ENCODE results near the gene CTNND1. TPM values are rescaled to one million over a fixed set of nuclear protein-coding genes. Genes with fewer than 3 reads are reported as not detected.

CTNND1 gene
- total RNA-seq, 1 donor from 2014 or later = 181 TPM

GRCh38 chr11:57727185-57727584 is 34.4 kb upstream of the CTNND1 start:
- no peak for DNase-seq (ENCODE audit: extremely low spot score, unreplicated experiment)
- Mint-ChIP-seq H3K36me3 (ENCODE audit: unreplicated experiment) (peaks cover 3% of the 10 kb centered on the region), H3K4me3 (ENCODE audit: unreplicated experiment) (no peak overlapping the region), H3K27ac (ENCODE audit: unreplicated experiment) (no peak overlapping the region), H3K4me1 (ENCODE audit: unreplicated experiment) (no peaks in the 10 kb centered on the region), H3K9me3 (ENCODE audit: unreplicated experiment) (no peaks in the 10 kb centered on the region), H3K27me3 (ENCODE audit: unreplicated experiment) (no peaks in the 10 kb centered on the region)
- no peak for TF ChIP-seq CTCF (IDR thresholded peaks at IDR 0.05)

GRCh38 chr11:57728829-57729228 is 32.8 kb upstream of the CTNND1 start:
- no peak overlapping the region for H3K4me3 Mint-ChIP-seq (ENCODE audit: unreplicated experiment)

GRCh38 chr11:57729479-57729878 is 32.1 kb upstream of the CTNND1 start:
- H3K4me3 Mint-ChIP-seq (ENCODE audit: unreplicated experiment) = no peak overlapping the region
- H3K9me3 Mint-ChIP-seq (ENCODE audit: unreplicated experiment) = no peaks in the 10 kb centered on the region
- peaks cover 3% of the 10 kb centered on the region for H3K36me3 Mint-ChIP-seq (ENCODE audit: unreplicated experiment)
- no peaks in the 10 kb centered on the region for H3K4me1 Mint-ChIP-seq (ENCODE audit: unreplicated experiment)
- no peak for DNase-seq (ENCODE audit: extremely low spot score, unreplicated experiment)
- H3K27me3 Mint-ChIP-seq (ENCODE audit: unreplicated experiment) = no peaks in the 10 kb centered on the region
- no peak for TF ChIP-seq CTCF (IDR thresholded peaks at IDR 0.05)
- H3K27ac Mint-ChIP-seq (ENCODE audit: unreplicated experiment) = no peak overlapping the region

More at GRCh38 chr11:57728829-57729228, 32.8 kb upstream of the CTNND1 start:
- Mint-ChIP-seq H3K27ac (ENCODE audit: unreplicated experiment) (peak overlapping the region; percentile 9), H3K27me3 (ENCODE audit: unreplicated experiment) (no peaks in the 10 kb centered on the region), H3K36me3 (ENCODE audit: unreplicated experiment) (peaks cover 3% of the 10 kb centered on the region), H3K4me1 (ENCODE audit: unreplicated experiment) (no peaks in the 10 kb centered on the region), H3K9me3 (ENCODE audit: unreplicated experiment) (no peaks in the 10 kb centered on the region)
- TF ChIP-seq CTCF (IDR thresholded peaks at IDR 0.05) = no peak
- no peak for DNase-seq (ENCODE audit: extremely low spot score, unreplicated experiment)

- Mint-ChIP-seq H3K27ac (ENCODE audit: unreplicated experiment) (no peak overlapping the region), H3K4me3 (ENCODE audit: unreplicated experiment) (no peak overlapping the region), H3K27me3 (ENCODE audit: unreplicated experiment) (no peaks in the 10 kb centered on the region), H3K4me1 (ENCODE audit: unreplicated experiment) (no peaks in the 10 kb centered on the region), H3K36me3 (ENCODE audit: unreplicated experiment) (peaks cover 6% of the 10 kb centered on the region), H3K9me3 (ENCODE audit: unreplicated experiment) (no peaks in the 10 kb centered on the region)
- TF ChIP-seq CTCF (IDR thresholded peaks at IDR 0.05) = no peak
- DNase-seq (ENCODE audit: extremely low spot score, unreplicated experiment) = no peak
These were observed 28.9 kb upstream of the CTNND1 start for GRCh38 chr11:57732661-57733060.

- peaks cover 5% of the 10 kb centered on the region for H3K4me1 Mint-ChIP-seq (ENCODE audit: unreplicated experiment)
- no peak overlapping the region for H3K4me3 Mint-ChIP-seq (ENCODE audit: unreplicated experiment)
- peaks cover 9% of the 10 kb centered on the region for H3K36me3 Mint-ChIP-seq (ENCODE audit: unreplicated experiment)
- no peak for TF ChIP-seq CTCF (IDR thresholded peaks at IDR 0.05)
- DNase-seq (ENCODE audit: extremely low spot score, unreplicated experiment) = no peak
- H3K27ac Mint-ChIP-seq (ENCODE audit: unreplicated experiment) = no peak overlapping the region
- H3K27me3 Mint-ChIP-seq (ENCODE audit: unreplicated experiment) = no peaks in the 10 kb centered on the region
- no peaks in the 10 kb centered on the region for H3K9me3 Mint-ChIP-seq (ENCODE audit: unreplicated experiment)
These were observed 25.8 kb upstream of the CTNND1 start for GRCh38 chr11:57735619-57736298.
